GM18909 (cell line): Measurements from ENCODE around the gene DNAJC3.
"Not testable (repeated sequence)": the region's sequence is repeated elsewhere in the genome, so short reads cannot be mapped to it uniquely, and the experiment has no call there.

Experiments used
- ATAC-seq: cut with Tn5 transposase; IDR thresholded peaks from one replicate; pipeline ENCODE4 v1.9.1; 2021; ENCODE audit warnings: mild to moderate bottlenecking; ENCODE audit not compliant: unreplicated experiment, poor library complexity

DNAJC3 gene

DNA sequence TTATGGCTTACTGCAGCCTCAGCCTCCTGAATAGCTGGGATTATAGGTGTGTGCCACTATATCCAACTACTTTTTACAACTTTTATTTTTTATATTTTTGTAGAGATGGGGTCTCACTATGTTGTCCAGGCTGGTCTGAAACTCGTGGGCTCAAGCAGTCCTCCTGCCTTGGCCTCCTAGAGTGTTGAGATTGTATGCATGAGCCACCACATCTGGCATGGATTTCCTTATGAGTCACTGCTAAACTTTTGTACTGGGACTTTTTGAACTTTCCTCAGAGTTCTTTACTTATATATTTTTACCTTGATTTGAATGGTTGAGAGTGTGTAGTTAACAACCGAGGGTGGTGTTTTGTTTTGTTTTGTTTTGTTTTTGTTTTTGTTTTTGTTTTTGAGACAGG, 33.4 kb downstream of the DNAJC3 start:
- ATAC-seq = no peak

DNA sequence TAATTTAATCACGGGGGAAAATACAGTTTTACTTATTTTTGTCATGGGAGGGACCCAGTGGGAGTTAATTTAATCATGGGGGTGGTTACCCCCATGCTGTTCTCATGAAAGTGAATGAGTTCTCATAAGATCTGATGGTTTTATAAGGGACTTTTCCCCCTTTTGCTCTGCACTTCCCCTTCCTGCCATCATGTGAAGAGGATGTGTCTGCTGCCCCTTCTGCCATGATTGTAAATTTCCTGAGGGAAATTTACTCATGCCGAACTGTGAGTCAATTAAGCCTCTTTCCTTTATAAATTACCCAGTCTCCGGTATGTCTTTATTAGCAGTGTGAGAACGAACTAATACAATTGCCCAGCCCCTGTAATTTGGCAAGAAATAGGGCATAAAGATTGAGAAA, 35.9 kb downstream of the DNAJC3 start:
- not testable (repeated sequence) for ATAC-seq

DNA sequence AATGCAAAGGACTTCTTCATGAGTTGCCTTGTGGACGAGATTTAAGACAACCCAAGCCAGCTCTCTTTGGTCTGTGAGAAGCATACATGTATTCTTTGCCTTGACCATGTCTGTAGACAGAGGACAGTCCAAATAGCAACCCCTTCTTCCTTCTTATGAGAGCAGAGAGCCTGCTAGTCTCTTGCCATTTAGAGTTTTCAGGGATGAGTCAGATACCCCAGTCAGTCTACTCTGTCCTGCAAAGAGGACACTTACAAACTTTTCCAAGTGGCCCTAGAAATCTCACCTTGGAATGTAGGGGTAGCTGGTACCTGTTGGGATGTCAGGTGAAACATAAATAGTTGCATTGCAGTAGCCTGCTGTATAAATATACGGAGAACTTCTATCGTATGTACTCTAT, 36.7 kb downstream of the DNAJC3 start:
- ATAC-seq = no peak

GRCh38 chr13:95714142-95714832, 37.3 kb downstream of the DNAJC3 start:
- ATAC-seq = no peak

DNA sequence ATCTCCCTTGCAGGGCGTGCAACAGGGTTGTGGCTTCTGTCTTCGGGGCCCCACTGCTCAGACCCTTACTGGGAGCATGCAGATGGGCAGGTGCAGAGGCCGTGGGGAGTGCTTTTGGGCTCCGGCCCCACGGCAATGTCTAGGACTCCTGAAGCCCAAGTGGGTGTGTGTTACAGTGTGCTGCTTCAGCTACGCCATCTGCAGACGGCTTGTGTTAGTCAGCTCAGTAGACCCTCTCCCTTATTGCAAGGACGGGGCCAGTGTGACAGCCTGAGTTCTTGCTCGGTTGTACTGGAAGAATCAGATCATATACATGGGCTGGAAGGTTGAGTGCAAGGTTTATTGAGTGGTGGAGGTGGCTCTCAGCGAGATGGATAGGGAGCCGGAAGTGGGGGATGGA, 39.3 kb downstream of the DNAJC3 start:
- ATAC-seq = no peak

GRCh38 chr13:95722241-95722640, 45.3 kb downstream of the DNAJC3 start:
- no peak for ATAC-seq

- ATAC-seq = no peak
Measured at GRCh38 chr13:95723438-95723837, 46.5 kb downstream of the DNAJC3 start.

GRCh38 chr13:95724252-95724651, 47.3 kb downstream of the DNAJC3 start:
- no peak for ATAC-seq

DNA sequence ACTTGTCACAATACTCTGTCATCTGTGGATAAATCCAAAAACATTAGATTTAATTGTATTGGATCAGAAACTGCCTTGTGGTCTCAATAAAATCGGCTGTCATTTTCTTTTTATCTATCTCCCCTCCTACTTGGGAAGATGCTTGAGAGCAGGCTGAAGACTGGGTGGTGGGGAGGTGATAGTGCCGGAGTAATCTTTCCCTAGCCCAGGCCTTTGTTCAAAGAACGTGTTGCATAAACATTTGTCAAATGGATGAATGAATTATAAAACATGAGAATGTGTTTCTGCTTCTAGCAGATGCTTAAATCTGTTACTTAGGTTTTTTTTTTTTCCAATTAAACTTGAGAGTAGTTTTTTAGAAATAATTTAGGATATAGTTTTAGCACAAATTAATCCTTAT, 49.9 kb downstream of the DNAJC3 start:
- ATAC-seq = no peak

DNA sequence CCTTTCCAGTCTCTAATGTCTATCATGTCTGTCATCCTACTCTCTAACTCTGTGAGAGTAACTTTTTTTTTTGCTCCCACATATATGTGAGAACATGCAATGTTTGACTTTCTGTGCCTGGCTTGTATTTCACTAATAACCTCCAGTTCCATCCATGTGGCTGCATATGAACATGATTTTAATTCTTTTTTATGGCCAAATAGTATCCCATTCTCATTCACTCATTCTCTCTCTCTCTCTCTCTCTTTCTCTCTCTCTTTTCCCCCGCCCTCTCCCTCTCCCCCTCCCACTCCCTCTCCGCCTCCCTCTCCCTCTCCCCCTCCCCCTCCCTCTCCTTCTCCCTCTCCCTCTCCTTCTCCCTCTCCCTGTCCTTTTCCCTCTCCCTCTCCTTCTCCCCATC, 52.0 kb downstream of the DNAJC3 start:
- no peak for ATAC-seq

- no peak for ATAC-seq
Measured at GRCh38 chr13:95734124-95734523, 57.2 kb downstream of the DNAJC3 start.

DNA sequence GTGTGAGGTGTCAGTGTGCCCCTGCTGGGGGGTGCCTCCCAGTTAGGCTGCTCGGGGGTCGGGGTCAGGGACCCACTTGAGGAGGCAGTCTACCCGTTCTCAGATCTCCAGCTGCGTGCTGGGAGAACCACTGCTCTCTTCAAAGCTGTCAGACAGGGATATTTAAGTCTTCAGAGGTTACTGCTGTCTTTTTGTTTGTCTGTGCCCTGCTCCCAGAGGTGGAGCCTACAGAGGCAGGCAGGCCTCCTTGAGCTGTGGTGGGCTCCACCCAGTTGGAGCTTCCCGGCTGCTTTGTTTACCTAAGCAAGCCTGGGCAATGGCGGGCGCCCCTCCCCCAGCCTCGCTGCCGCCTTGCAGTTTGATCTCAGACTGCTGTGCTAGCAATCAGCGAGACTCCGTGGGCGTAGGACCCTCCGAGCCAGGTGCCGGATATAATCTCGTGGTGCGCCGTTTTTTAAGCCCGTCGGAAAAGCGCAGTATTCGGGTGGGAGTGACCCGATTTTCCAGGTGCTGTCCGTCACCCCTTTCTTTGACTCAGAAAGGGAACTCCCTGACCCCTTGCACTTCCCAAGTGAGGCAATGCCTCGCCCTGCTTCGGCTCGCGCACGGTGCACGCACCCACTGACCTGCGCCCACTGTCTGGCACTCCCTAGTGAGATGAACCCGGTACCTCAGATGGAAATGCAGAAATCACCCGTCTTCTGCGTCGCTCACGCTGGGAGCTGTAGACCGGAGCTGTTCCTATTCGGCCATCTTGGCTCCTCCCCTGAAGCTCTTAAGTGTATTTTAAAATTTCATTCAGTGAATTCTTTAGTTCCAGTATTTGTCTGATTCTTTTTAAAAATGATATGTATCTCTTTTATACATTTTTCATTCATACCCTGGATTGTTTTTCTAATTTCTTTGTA, 63.4 kb downstream of the DNAJC3 start:
- not testable (repeated sequence) for ATAC-seq

GRCh38 chr13:95740979-95741320, 64.0 kb downstream of the DNAJC3 start:
- ATAC-seq = no peak

DNA sequence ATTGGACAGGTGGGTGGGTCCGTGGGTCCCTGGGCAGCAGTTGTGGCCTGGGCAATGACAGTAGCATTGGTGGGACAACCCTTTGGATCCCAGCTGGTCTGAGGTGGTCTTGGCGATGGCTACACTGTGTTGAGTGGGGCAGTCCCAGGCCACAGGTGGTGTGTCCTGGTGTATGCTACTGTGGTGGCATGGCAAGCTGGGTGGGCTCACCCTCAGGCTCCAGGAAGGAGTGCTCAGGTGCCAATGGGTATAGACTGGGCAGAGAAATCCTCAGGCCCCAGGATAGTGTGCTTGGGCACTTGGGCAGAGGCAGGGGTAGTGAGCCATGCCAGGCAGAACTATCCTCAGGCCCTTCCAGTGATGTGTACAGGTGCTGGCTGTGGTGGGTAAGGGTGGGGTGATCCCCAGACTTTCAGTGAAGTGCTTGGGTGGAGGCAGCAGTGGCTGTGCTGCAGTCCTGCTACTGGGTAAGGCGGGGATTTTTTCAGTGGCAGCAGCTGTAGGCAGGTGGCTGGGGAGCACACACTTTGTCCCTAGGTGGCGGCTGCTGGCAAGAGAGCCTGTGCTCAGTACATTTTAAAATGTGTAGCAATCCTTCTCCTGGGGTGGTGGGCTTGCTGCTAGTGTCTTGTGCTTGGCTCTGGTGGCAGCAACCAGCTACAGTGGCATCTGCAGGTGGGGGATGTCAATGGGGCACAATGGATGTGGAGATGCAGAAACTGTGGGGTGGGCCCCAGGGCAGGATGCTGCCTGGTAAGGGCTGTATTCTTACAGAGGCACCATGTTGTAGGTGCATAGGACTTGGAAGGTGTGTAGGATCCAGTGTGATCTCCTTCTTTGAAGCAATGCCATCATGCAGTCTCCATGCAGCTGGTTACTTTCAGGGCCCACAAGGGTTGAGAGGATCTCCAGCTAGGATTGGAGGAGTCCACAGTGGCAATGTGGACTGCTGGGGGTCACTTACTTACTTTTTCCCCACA, 64.9 kb downstream of the DNAJC3 start:
- no peak for ATAC-seq

GRCh38 chr13:95743192-95743591, 66.3 kb downstream of the DNAJC3 start:
- no peak for ATAC-seq

GRCh38 chr13:95745289-95745688, 68.3 kb downstream of the DNAJC3 start:
- no peak for ATAC-seq

- ATAC-seq = no peak
Measured at GRCh38 chr13:95745752-95746151, 68.8 kb downstream of the DNAJC3 start.

GRCh38 chr13:95749545-95749944, 72.6 kb downstream of the DNAJC3 start:
- no peak for ATAC-seq

DNA sequence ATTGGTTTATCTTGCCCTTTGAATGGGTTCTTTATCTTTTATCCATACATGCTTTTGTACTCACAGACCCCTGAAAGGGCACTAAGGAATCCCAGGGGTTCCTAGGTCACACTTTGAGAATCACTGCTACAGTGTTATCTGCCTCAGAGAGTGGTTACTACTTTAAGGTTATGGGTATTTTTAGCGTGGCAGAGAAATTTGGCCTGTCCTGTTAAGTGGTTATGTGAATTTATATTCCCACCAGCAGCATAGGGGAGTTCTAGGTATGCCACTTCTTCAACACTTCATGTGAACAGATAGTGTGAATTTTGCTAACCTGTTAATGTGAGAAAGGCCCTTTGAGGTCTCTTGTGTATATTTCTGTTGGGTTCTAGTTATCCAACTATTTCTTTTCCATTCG, 75.7 kb downstream of the DNAJC3 start:
- ATAC-seq = no peak

DNA sequence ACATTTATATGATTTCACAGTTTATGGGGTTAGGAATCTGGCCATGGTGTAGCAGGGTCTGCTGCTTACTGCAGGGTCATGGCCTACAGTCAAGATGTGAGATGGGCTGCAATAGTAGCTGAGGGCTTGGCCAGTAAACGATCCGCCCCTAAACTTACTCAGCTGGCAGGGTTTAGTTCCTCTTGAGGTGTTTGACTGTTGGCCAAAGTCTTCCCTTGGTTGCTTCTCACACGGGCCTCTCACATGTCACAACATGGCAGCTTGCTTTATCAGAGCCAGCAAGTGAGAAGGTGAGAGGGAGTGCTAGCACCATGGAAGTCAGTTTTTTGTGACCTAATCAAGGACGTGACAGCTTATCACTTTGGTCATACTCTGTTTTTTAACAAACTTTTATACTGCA, 77.1 kb downstream of the DNAJC3 start:
- ATAC-seq = no peak

DNA sequence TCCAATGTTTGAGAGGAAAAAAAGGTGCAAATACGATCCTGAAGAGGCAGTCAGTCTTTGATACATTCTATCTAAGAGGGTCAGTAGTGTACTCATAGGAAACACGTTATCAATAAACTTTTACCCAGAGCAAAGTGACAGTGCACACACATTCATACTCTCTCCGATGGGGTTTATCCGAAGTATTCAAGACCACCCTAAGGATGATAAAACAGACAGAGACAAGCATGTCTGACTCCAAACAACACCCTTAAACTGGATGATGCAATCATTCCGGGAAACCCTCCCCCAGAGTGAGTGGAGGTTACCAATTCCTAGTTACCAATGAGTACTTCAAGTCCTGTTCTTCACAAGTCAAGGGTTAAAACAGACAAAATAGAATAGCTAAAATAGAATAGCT, 79.1 kb downstream of the DNAJC3 start:
- ATAC-seq = no peak
